GM12878 (cell line): ENCODE measurements around the gene PDLIM5. TPM values are rescaled to one million over a fixed set of nuclear protein-coding genes. Genes with fewer than 3 reads are reported as not detected.
"Not testable (repeated sequence)": the region's sequence is repeated elsewhere in the genome, so short reads cannot be mapped to it uniquely, and the experiment has no call there.

Experiments
- ATAC-seq: fragments of 200-7000 bp; cut with Tn5 transposase; 3 replicates; pipeline ENCODE4 v1.9.1; 2020; ENCODE audit warnings: mild to moderate bottlenecking, moderate library complexity
- BruUV-seq: library from RNA; stranded (reverse); fragments of 400-500 nt; replicated peaks from 2 replicates; lab custom pipeline; 2021; lab: Mats Ljungman, UMichigan
- CTCF ChIA-PET: fragments of 300-600 bp; sonication (Branson Sonifier 250); formaldehyde crosslinking; extraction: SDS; loops from one replicate; lab custom pipeline; 2021; ENCODE audit warnings: inconsistent platforms; lab: Yijun Ruan, JAX
- POLR2A ChIA-PET: fragments of 350-600 bp; formaldehyde crosslinking; extraction: SDS; loops from one replicate; lab custom pipeline; 2021; ENCODE audit warnings: inconsistent platforms; lab: Charles Lee
- RAD21 ChIA-PET: fragments of 300-600 bp; sonication (Branson Sonifier 250); formaldehyde crosslinking; loops from one replicate; lab custom pipeline; 2023; ENCODE audit warnings: antibody characterized with exemption; ENCODE audit not compliant: unreplicated experiment; lab: Charles Lee
- SMC1A ChIA-PET: fragments of 300-600 bp; sonication (Branson Sonifier 250); formaldehyde crosslinking; loops from one replicate; lab custom pipeline; 2023; ENCODE audit not compliant: unreplicated experiment, uncharacterized antibody; lab: Charles Lee
- DNase-seq: peaks from one replicate; pipeline ENCODE4 v3.0.0-alpha.2; 2011; ENCODE audit warnings: low read depth, low spot score
- FAIRE-seq: peaks from 3 replicates; lab custom pipeline; 2011; peaks lifted over from hg19 to GRCh38; lab: Jason Lieb, UNC
- H2AFZ ChIP-seq: 2 replicates; pipeline ENCODE4 v1.6.0; 2011; ENCODE audit warnings: low read depth, low read length, control low read depth; ENCODE audit not compliant: control insufficient read depth
- H3K27ac ChIP-seq: 2 replicates; pipeline ENCODE4 v1.5.1; 2011; ENCODE audit warnings: control low read depth; ENCODE audit not compliant: control insufficient read depth, insufficient read depth
- H3K27me3 ChIP-seq, 2 experiments: replicated peaks in 1 of 2; 2 replicates each; pipeline versions ENCODE4 v1.6.0 to v1.6.1; 2011; ENCODE audit warnings: low read length in 1 of 2; ENCODE audit not compliant: control insufficient read depth in 2 of 2, insufficient read depth in 2 of 2
- H3K36me3 ChIP-seq, 2 experiments: 2 replicates each; pipeline ENCODE4 v1.5.1; 2011; ENCODE audit warnings: low read length in 1 of 2; ENCODE audit not compliant: control insufficient read depth in 2 of 2, insufficient read depth in 2 of 2
- H3K4me1 ChIP-seq: 2 replicates; pipeline ENCODE4 v1.6.1; 2011; ENCODE audit warnings: mild to moderate bottlenecking, low read length, moderate library complexity, mixed read lengths; ENCODE audit not compliant: control insufficient read depth, insufficient read depth
- H3K4me2 ChIP-seq: 2 replicates; pipeline ENCODE4 v1.6.0; 2011; ENCODE audit warnings: control low read depth; ENCODE audit not compliant: control insufficient read depth, insufficient read depth
- H3K4me3 ChIP-seq: fragments of 200-600 bp; sonication (generic); 2 replicates; pipeline ENCODE4 v1.5.1; 2016
- H3K79me2 ChIP-seq: 2 replicates; pipeline ENCODE4 v1.6.0; 2011; ENCODE audit warnings: low read length; ENCODE audit not compliant: control insufficient read depth, insufficient read depth
- H3K9ac ChIP-seq: 2 replicates; pipeline ENCODE4 v1.8.0; 2011; ENCODE audit warnings: low read length, control low read depth, mixed read lengths; ENCODE audit not compliant: control insufficient read depth, insufficient read depth
- H3K9me3 ChIP-seq: replicated peaks from 3 replicates; pipeline ENCODE4 v1.5.1; 2011; ENCODE audit warnings: mild to moderate bottlenecking, low read length; ENCODE audit not compliant: control insufficient read depth, insufficient read depth
- H4K20me1 ChIP-seq: 2 replicates; pipeline ENCODE4 v1.6.0; 2011; ENCODE audit not compliant: control insufficient read depth, insufficient read depth
- CBX3 ChIP-seq: fragments of 200-600 bp; sonication (generic); IDR thresholded peaks from 2 replicates; pipeline ENCODE4 v1.6.1; 2016; ENCODE audit warnings: low read depth, borderline replicate concordance
- RELB ChIP-seq: fragments of 450-650 bp; IDR thresholded peaks from 2 replicates; pipeline ENCODE4 v1.6.1; 2017; ENCODE audit warnings: low read depth, mild to moderate bottlenecking, moderate library complexity
- WGBS: methylation state at CpG from one replicate; pipeline ENCODE4 v1.1.6; 2016; ENCODE audit warnings: low lambda C conversion rate; ENCODE audit not compliant: insufficient replicate concordance, insufficient coverage; ENCODE audit errors: missing lambda C conversion rate; 5-methylcytosine and 5-hydroxymethylcytosine counted together
- in situ Hi-C: fragments of 300-500 bp; cut with MboI; formaldehyde crosslinking; loops from 9 replicates; pipeline ENCODE4 v1.14.3; 2018; ENCODE audit warnings: mixed read lengths
- intact Hi-C: fragments of 100-400 bp; cut with micrococcal nuclease; formaldehyde crosslinking; loops from one replicate; pipeline ENCODE4 v1.14.2; 2022; ENCODE audit not compliant: unreplicated experiment
- polyA plus RNA-seq, 11 experiments: library from polyadenylated mRNA; depleted of rRNA in 4 of 11; unstranded in 6 of 11; stranded (reverse) in 5 of 11; fragments of >200 nt; fragmentation: Nextera tagmentation in 4 of 11; fragmentation: Illumina TruSeq in 1 of 11; extraction: Ambion mirVana in 4 of 11; extraction: Trizol in 1 of 11; gene quantifications; 1 replicate in 1 of 11; 2 replicates in 10 of 11; pipeline versions ENCODE4 v1.2.1 to v1.2.3, GENCODE V29; 2011 to 2016; ENCODE audit warnings: inconsistent platforms in 2 of 11, missing spikeins in 2 of 11, low read depth in 1 of 11
- total RNA-seq, 4 experiments: library from RNA; depleted of rRNA in 3 of 4; stranded (reverse); fragments of >200 nt in 3 of 4; fragmentation: Illumina TruSeq in 1 of 4; extraction: Trizol in 1 of 4; gene quantifications; 2 replicates each; pipeline versions ENCODE4 v1.2.1 to v1.2.3, GENCODE V29; 2013 to 2021

Gene PDLIM5
- total and polyA plus RNA-seq, 10 of the 15 experiments (the other 5 are each of a cell fraction or from before 2014, with no cell fraction given), result 10.0 to 52.9 (median 20.7) TPM

GRCh38 chr4:94513532-94513931 lies 61.8 kb downstream of the PDLIM5 start:
- WGBS, result 94% methylated on average over 2 of the region's 2 CpGs
- DNase-seq, in situ Hi-C loops, ATAC-seq, RAD21 ChIA-PET, CTCF ChIA-PET, H3K4me1 ChIP-seq, BruUV-seq, intact Hi-C loops, H2AFZ ChIP-seq, SMC1A ChIA-PET, H3K4me3 ChIP-seq, POLR2A ChIA-PET, H3K79me2 ChIP-seq, H3K9me3 ChIP-seq, H3K27ac ChIP-seq, FAIRE-seq, H3K36me3 ChIP-seq, H3K27me3 ChIP-seq, H4K20me1 ChIP-seq, H3K9ac ChIP-seq, H3K4me2 ChIP-seq: not testable (repeated sequence)

GRCh38 chr4:94515365-94515764 lies 63.6 kb downstream of the PDLIM5 start:
- Histone ChIP-seq H3K36me3 (no peaks in the 10 kb centered on the region), H3K27me3 (no peaks in the 10 kb centered on the region), H3K27ac (no peak overlapping the region), H3K4me1 (peaks cover 17% of the 10 kb centered on the region), H3K9me3 (no peaks in the 10 kb centered on the region), H4K20me1 (no peaks in the 10 kb centered on the region), H2AFZ (no peak overlapping the region), H3K4me3 (no peak overlapping the region), H3K9ac (no peak overlapping the region), H3K79me2 (no peaks in the 10 kb centered on the region), H3K4me2 (no peak overlapping the region)
- RAD21 ChIA-PET, result interaction anchor here (1.0 kb wide), 1 partner anchor 109 kb away, joined by 3 read pairs; no protein-coding TSS in a partner anchor
- SMC1A ChIA-PET, result interaction anchor here (0.9 to 1.3 kb wide), 3 partner anchors 16 to 62 kb away, joined by 3 read pairs; no protein-coding TSS in a partner anchor
- no TSS peak for BruUV-seq
- no peak for ATAC-seq
- DNase-seq, result no peak
- TF ChIP-seq RELB (no peak), CBX3 (no peak)
- in situ Hi-C loops, result no loop called here
- CTCF ChIA-PET, result interaction anchor here (1.1 kb wide), 1 partner anchor 49 kb away, joined by 4 read pairs; no protein-coding TSS in a partner anchor
- FAIRE-seq, result no peak
- WGBS, result 82% methylated on average over 4 of the region's 4 CpGs
- intact Hi-C loops, result loop anchor here (5.0 kb wide), 1 partner anchor 63 kb away; the partner anchor contains the start of gene PDLIM5
- POLR2A ChIA-PET, result interaction anchor here (0.7 kb wide), 1 partner anchor 29 kb away, joined by 3 read pairs; no protein-coding TSS in a partner anchor
